HEK293 (cell line): ENCODE measurements around the gene FIGLA.

Source experiments
- CTCF ChIA-PET: fragments of 350-600 bp; formaldehyde crosslinking; extraction: SDS; loops from one replicate; lab custom pipeline; 2021; ENCODE audit warnings: antibody characterized with exemption; lab: Yijun Ruan, JAX
- POLR2A ChIA-PET: fragments of 300-600 bp; formaldehyde crosslinking; extraction: SDS; loops from one replicate; lab custom pipeline; 2020; ENCODE audit warnings: antibody characterized with exemption, inconsistent platforms; lab: Yijun Ruan, JAX
- H3K27ac ChIP-seq: fragments of 200-500 bp; sonication (Bioruptor generic); 2 replicates; pipeline ENCODE4 v1.5.1; 2014; ENCODE audit warnings: low read depth, low read length, control low read depth, inconsistent platforms; ENCODE audit errors: extremely low read depth
- H3K36me3 ChIP-seq, 2 experiments: fragments of 200-500 bp in 1 of 2; sonication (Bioruptor generic) in 1 of 2; 1 replicate in 1 of 2; 2 replicates in 1 of 2; pipeline ENCODE4 v1.5.1; 2014 to 2017; ENCODE audit warnings: inconsistent platforms in 2 of 2, low read length in 2 of 2; ENCODE audit not compliant: control insufficient read depth in 2 of 2, insufficient read depth in 1 of 2
- H3K4me1 ChIP-seq: fragments of 200-500 bp; sonication (Bioruptor generic); 2 replicates; pipeline ENCODE4 v1.5.1; 2014; ENCODE audit warnings: mild to moderate bottlenecking, low read length, inconsistent platforms; ENCODE audit not compliant: control insufficient read depth, insufficient read depth
- H3K4me3 ChIP-seq: 2 replicates; pipeline ENCODE4 v1.5.1; 2011; ENCODE audit warnings: low read depth, mild to moderate bottlenecking, control low read depth, low read length, moderate library complexity
- H3K9me3 ChIP-seq: fragments of 200-500 bp; sonication (Bioruptor generic); 2 replicates; pipeline ENCODE4 v1.5.1; 2014; ENCODE audit warnings: low read depth, low read length, inconsistent platforms; ENCODE audit not compliant: control insufficient read depth, insufficient read depth
- GFI1B ChIP-seq: fragments of 450-650 bp; formaldehyde crosslinking; IDR thresholded peaks from 2 replicates; pipeline ENCODE4 v1.5.1; 2016; ENCODE audit warnings: missing biosample characterization, missing genetic modification characterization
- GLIS2 ChIP-seq: fragments of 450-650 bp; formaldehyde crosslinking; IDR thresholded peaks from 2 replicates; pipeline ENCODE4 v1.5.1; 2016; ENCODE audit warnings: missing biosample characterization, missing genetic modification characterization
- KLF8 ChIP-seq: fragments of 450-650 bp; formaldehyde crosslinking; IDR thresholded peaks from 2 replicates; pipeline ENCODE4 v1.5.1; 2016; ENCODE audit warnings: missing biosample characterization, missing genetic modification characterization
- OVOL3 ChIP-seq: fragments of 450-650 bp; formaldehyde crosslinking; IDR thresholded peaks from 2 replicates; pipeline ENCODE4 v1.5.1; 2016; ENCODE audit warnings: missing biosample characterization, missing genetic modification characterization
- REPIN1 ChIP-seq: fragments of 450-650 bp; formaldehyde crosslinking; IDR thresholded peaks from 2 replicates; pipeline ENCODE4 v1.5.1; 2017; ENCODE audit warnings: missing biosample characterization, missing genetic modification characterization, low read depth
- SETDB1 ChIP-seq: IDR thresholded peaks from one replicate; pipeline ENCODE4 v1.6.1; 2017; ENCODE audit warnings: mild to moderate bottlenecking, low read length, moderate library complexity, mixed read lengths; ENCODE audit not compliant: insufficient read length
- SP7 ChIP-seq: fragments of 450-650 bp; formaldehyde crosslinking; IDR thresholded peaks from 2 replicates; pipeline ENCODE4 v1.5.1; 2016; ENCODE audit warnings: missing biosample characterization, missing genetic modification characterization
- ZBTB8A ChIP-seq: fragments of 450-650 bp; formaldehyde crosslinking; IDR thresholded peaks from 2 replicates; pipeline ENCODE4 v1.5.1; 2016; ENCODE audit warnings: missing biosample characterization, missing genetic modification characterization
- ZIC2 ChIP-seq: fragments of 450-650 bp; formaldehyde crosslinking; IDR thresholded peaks from 2 replicates; pipeline ENCODE4 v1.5.1; 2016; ENCODE audit warnings: missing biosample characterization, missing genetic modification characterization
- ZNF202 ChIP-seq: fragments of 450-650 bp; formaldehyde crosslinking; IDR thresholded peaks from 2 replicates; pipeline ENCODE4 v1.5.1; 2016; ENCODE audit warnings: missing biosample characterization, missing genetic modification characterization, borderline replicate concordance
- ZNF324 ChIP-seq: fragments of 450-650 bp; formaldehyde crosslinking; IDR thresholded peaks from 2 replicates; pipeline ENCODE4 v1.5.1; 2016; ENCODE audit warnings: missing biosample characterization, missing genetic modification characterization
- ZNF433 ChIP-seq: fragments of 450-650 bp; formaldehyde crosslinking; IDR thresholded peaks from 2 replicates; pipeline ENCODE4 v1.5.1; 2016; ENCODE audit warnings: missing biosample characterization, missing genetic modification characterization, low read depth
- ZNF510 ChIP-seq: fragments of 450-650 bp; formaldehyde crosslinking; IDR thresholded peaks from 2 replicates; pipeline ENCODE4 v1.5.1; 2018; ENCODE audit warnings: mild to moderate bottlenecking, missing genetic modification characterization, missing biosample characterization; ENCODE audit not compliant: insufficient replicate concordance
- ZNF521 ChIP-seq: fragments of 450-650 bp; formaldehyde crosslinking; IDR thresholded peaks from 2 replicates; pipeline ENCODE4 v1.5.1; 2017; ENCODE audit warnings: missing biosample characterization, mild to moderate bottlenecking, missing genetic modification characterization
- ZNF530 ChIP-seq: fragments of 450-650 bp; formaldehyde crosslinking; IDR thresholded peaks from 2 replicates; pipeline ENCODE4 v1.5.1; 2016; ENCODE audit warnings: low read depth, missing biosample characterization, missing genetic modification characterization
- ZNF558 ChIP-seq: fragments of 450-650 bp; formaldehyde crosslinking; IDR thresholded peaks from 2 replicates; pipeline ENCODE4 v1.5.1; 2016; ENCODE audit warnings: missing biosample characterization, missing genetic modification characterization
- ZNF610 ChIP-seq: fragments of 450-650 bp; formaldehyde crosslinking; IDR thresholded peaks from 2 replicates; pipeline ENCODE4 v1.5.1; 2016; ENCODE audit warnings: missing biosample characterization, missing genetic modification characterization, borderline replicate concordance
- ZNF701 ChIP-seq: fragments of 450-650 bp; formaldehyde crosslinking; IDR thresholded peaks from 2 replicates; pipeline ENCODE4 v1.5.1; 2016; ENCODE audit warnings: missing biosample characterization, missing genetic modification characterization
- ZNF791 ChIP-seq: fragments of 450-650 bp; formaldehyde crosslinking; IDR thresholded peaks from 2 replicates; pipeline ENCODE4 v1.5.1; 2016; ENCODE audit warnings: missing biosample characterization, missing genetic modification characterization
- TF ChIP-seq, protein P1 (sequence below): fragments of 450-650 bp; formaldehyde crosslinking; IDR thresholded peaks from 2 replicates; pipeline ENCODE4 v1.5.1; 2017; ENCODE audit warnings: missing biosample characterization, mild to moderate bottlenecking, missing genetic modification characterization, moderate library complexity
- TF ChIP-seq, protein P2 (sequence below): fragments of 450-650 bp; IDR thresholded peaks from 2 replicates; pipeline ENCODE4 v1.5.1; 2018; ENCODE audit warnings: missing biosample characterization, mild to moderate bottlenecking, missing genetic modification characterization
- TF ChIP-seq, protein P3 (sequence below): fragments of 450-650 bp; formaldehyde crosslinking; IDR thresholded peaks from 2 replicates; pipeline ENCODE4 v1.5.1; 2016; ENCODE audit warnings: missing biosample characterization, missing genetic modification characterization

Gene FIGLA, protein sequence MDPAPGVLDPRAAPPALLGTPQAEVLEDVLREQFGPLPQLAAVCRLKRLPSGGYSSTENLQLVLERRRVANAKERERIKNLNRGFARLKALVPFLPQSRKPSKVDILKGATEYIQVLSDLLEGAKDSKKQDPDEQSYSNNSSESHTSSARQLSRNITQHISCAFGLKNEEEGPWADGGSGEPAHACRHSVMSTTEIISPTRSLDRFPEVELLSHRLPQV

DNA sequence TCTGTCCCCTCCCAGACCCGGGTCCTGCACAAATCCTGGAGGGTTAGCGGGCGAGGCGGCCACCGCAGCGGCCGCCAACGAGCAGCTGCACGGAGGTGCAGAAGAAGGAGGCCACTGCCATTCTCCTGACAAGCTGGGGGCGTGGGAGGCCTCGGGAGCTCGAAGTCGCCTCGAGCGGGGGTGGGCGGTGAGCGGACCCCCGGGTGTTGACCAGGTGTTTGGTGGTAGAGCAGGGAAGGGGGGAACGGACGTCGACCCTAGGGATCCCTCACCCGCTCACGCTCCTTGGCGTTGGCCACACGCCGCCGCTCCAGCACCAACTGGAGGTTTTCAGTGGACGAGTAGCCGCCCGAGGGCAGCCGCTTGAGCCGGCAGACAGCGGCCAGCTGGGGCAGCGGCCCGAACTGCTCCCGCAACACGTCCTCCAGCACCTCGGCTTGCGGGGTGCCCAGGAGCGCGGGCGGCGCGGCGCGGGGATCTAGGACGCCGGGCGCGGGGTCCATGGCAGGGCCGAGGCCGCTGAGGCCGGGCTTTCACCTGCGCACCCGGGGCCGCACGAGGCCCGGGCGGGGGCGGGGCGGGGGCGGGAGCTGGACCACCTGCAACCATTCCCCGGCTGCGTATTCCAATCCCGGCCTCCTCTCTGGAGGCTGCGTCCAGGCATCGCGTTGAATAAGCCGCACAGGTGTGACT is at the start of gene FIGLA:
TSS of gene FIGLA (minus strand) at position 508 of the 693 bp plus-strand sequence. CDS start at position 503, 5 bp downstream.
- H3K36me3 ChIP-seq: no peaks in the 10 kb centered on the region
- no peaks in the 10 kb centered on the region for H3K9me3 ChIP-seq
- H3K4me3 ChIP-seq: no peak within 1 kb of the TSS
- no peak within 1 kb of the TSS for H3K27ac ChIP-seq
- CTCF ChIA-PET: interaction anchor here (0.6 to 4.5 kb wide), 10 partner anchors 9 to 1715 kb away, joined by 3 to 32 read pairs (median 4); no protein-coding TSS in a partner anchor
- H3K4me1 ChIP-seq: no peaks in the 10 kb centered on the region
- POLR2A ChIA-PET: no interaction called here
- TF ChIP-seq ZNF701 (tag by site-specific recombination): peak; percentile 68; the same call in 1 of the 2 replicates
- no peak for TF ChIP-seq OVOL3 (tag by site-specific recombination)
- TF ChIP-seq, all 188 proteins: peak for 1

DNA sequence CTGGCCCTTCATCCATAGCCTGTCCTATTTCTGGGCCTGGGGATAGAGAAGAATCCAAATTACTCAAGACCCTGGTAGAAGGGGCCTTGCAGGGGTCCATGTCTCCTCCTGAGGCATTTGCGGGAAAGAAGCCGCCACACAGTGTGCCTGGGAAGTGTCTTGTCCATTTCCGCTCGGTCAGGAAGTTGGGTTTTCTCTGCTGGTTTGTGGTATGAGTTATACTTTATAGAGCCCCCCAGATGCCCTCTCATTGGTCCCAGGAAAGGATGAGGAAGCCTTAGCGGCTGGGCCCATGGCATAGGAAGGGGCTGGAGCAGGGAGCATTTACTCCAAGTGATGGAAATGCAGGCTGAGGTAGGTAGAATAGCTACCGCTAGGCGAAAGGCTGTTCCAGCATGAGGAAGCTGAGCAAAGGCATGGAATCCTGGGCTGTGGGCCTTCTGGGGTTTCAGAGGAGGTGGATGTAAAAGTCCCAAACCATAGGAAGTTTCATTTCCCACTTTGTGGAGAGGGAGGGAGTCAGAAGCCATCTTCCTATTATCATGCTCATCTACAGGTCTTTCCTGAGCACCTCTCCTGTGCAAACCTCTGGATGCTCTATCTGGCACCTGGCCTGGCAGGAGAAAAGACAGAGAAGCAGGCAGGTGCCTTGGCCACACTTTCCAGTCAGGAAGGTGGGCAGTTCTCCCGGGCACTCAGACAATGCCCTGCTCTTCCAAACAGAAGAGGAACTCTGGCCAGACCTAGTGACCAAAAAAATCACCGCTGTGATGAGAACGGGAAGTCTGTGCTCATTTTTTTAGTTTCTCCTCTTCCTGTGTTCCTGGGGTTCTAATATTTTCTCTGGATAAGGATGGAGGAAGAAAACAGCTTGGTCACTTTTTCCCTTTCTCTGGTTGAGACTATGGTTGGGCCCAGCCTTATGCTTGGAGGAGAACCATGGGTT is 47.8 kb upstream of the FIGLA start:
- ChIA-PET CTCF (interaction anchor here (0.7 kb wide), 1 partner anchor 24 kb away, joined by 3 read pairs; no protein-coding TSS in a partner anchor), POLR2A (no interaction called here)
- Histone ChIP-seq H3K27ac (no peak overlapping the region), H3K4me3 (no peak overlapping the region), H3K9me3 (no peaks in the 10 kb centered on the region), H3K36me3 (no peaks in the 10 kb centered on the region), H3K4me1 (no peaks in the 10 kb centered on the region)
- TF ChIP-seq GFI1B (tag by site-specific recombination): no peak
- no peak for TF ChIP-seq ZIC2 (tag by site-specific recombination)
- TF ChIP-seq, protein P1, sequence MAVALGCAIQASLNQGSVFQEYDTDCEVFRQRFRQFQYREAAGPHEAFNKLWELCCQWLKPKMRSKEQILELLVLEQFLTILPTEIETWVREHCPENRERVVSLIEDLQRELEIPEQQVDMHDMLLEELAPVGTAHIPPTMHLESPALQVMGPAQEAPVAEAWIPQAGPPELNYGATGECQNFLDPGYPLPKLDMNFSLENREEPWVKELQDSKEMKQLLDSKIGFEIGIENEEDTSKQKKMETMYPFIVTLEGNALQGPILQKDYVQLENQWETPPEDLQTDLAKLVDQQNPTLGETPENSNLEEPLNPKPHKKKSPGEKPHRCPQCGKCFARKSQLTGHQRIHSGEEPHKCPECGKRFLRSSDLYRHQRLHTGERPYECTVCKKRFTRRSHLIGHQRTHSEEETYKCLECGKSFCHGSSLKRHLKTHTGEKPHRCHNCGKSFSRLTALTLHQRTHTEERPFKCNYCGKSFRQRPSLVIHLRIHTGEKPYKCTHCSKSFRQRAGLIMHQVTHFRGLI (tag by site-specific recombination): no peak
- TF ChIP-seq SP7 (tag by site-specific recombination): no peak
- no peak for TF ChIP-seq ZNF521
- TF ChIP-seq, protein P2, sequence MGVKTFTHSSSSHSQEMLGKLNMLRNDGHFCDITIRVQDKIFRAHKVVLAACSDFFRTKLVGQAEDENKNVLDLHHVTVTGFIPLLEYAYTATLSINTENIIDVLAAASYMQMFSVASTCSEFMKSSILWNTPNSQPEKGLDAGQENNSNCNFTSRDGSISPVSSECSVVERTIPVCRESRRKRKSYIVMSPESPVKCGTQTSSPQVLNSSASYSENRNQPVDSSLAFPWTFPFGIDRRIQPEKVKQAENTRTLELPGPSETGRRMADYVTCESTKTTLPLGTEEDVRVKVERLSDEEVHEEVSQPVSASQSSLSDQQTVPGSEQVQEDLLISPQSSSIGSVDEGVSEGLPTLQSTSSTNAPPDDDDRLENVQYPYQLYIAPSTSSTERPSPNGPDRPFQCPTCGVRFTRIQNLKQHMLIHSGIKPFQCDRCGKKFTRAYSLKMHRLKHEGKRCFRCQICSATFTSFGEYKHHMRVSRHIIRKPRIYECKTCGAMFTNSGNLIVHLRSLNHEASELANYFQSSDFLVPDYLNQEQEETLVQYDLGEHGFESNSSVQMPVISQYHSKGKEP (tag by site-specific recombination): no peak
- no peak for TF ChIP-seq ZNF202

DNA sequence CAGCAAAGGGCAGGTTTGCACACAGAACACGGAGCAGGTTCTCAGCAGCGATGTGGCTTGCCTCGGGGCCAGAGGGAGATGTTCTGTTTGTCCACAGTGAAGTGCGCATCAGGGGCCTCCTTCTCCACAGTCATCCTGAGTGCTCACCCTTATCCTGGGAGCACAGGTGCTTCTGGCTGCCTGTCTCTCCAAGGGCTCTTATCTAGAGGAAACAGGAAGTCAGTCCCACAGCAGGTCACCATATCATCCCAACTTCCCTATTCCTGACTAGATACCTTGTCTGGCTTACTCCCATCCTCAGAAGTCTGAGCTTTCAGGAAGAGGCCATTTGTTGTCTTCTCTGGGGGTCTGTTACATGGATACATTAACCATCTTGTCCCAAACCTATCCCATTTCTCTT is 45.2 kb upstream of the FIGLA start, which contains the start of gene CD207:
TSS of gene CD207 (minus strand) at position 174 of the 400 bp plus-strand sequence. CDS start at position 134, 40 bp downstream.
- Histone ChIP-seq H3K4me1 (no peaks in the 10 kb centered on the region), H3K36me3 (peaks cover 0 to 10% of the 10 kb centered on the region in 2 experiments; a peak in 1 of 3 replicates), H3K9me3 (no peaks in the 10 kb centered on the region)
- POLR2A ChIA-PET: no interaction called here
- no peak for TF ChIP-seq ZNF610 (tag by site-specific recombination)
- TF ChIP-seq, protein P3, sequence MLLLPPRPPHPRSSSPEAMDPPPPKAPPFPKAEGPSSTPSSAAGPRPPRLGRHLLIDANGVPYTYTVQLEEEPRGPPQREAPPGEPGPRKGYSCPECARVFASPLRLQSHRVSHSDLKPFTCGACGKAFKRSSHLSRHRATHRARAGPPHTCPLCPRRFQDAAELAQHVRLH (tag by site-specific recombination): no peak
- no peak for TF ChIP-seq ZBTB8A (tag by site-specific recombination)
- no peak for TF ChIP-seq ZNF530 (tag by site-specific recombination)
- TF ChIP-seq ZNF324 (tag by site-specific recombination): no peak
- TF ChIP-seq ZNF521: no peak
- TF ChIP-seq KLF8 (tag by site-specific recombination): no peak
- no peak for TF ChIP-seq ZNF433 (tag by site-specific recombination)
- TF ChIP-seq REPIN1: no peak
- no peak for TF ChIP-seq ZNF558 (tag by site-specific recombination)
- no peak for TF ChIP-seq ZNF791 (tag by site-specific recombination)
- TF ChIP-seq ZNF510 (tag by site-specific recombination): no peak
- no peak for TF ChIP-seq GLIS2 (tag by site-specific recombination)
- TF ChIP-seq SETDB1: no peak
- TF ChIP-seq, all 188 proteins: peak for 0
- Histone ChIP-seq H3K27ac (no peak within 1 kb of the TSS), H3K4me3 (no peak within 1 kb of the TSS)
- CTCF ChIA-PET: interaction anchor here (0.7 to 1.3 kb wide), 2 partner anchors 25 to 68 kb away, joined by 3 read pairs; no protein-coding TSS in a partner anchor
